GM21423 (cell line): ENCODE results near the gene YPEL4.

ENCODE experiments used
- ATAC-seq: cut with Tn5 transposase; IDR thresholded peaks from one replicate; pipeline ENCODE4 v1.9.1; 2021; ENCODE audit warnings: mild to moderate bottlenecking, moderate library complexity; ENCODE audit not compliant: unreplicated experiment

Gene YPEL4

GRCh38 chr11:57596266-57596885, 53.3 kb downstream of the YPEL4 start:
- no peak for ATAC-seq
